GM18951 (cell line): ENCODE measurements around the gene HSPB3.
"Not testable (repeated sequence)": the region's sequence is repeated elsewhere in the genome, so short reads cannot be mapped to it uniquely, and the experiment has no call there.

Source experiments
- POLR2A ChIP-seq: IDR thresholded peaks from 4 replicates; pipeline ENCODE4 v1.6.1; 2011; ENCODE audit warnings: mild to moderate bottlenecking; ENCODE audit not compliant: insufficient read length, insufficient read depth; ENCODE audit errors: extremely low read depth
- in situ Hi-C: fragments of 300-500 bp; cut with MboI; formaldehyde crosslinking; loops from one replicate; pipeline ENCODE4 v1.12.0; 2022; ENCODE audit warnings: low sequenced_read_pairs, mixed read lengths, inconsistent platforms; ENCODE audit not compliant: unreplicated experiment

The HSPB3 gene

GRCh38 chr5:54469622-54470021, 14.1 kb downstream of the HSPB3 start:
- no peak for TF ChIP-seq POLR2A
- in situ Hi-C loops = no loop called here

GRCh38 chr5:54470128-54470527, 14.6 kb downstream of the HSPB3 start:
- no peak for TF ChIP-seq POLR2A

DNA sequence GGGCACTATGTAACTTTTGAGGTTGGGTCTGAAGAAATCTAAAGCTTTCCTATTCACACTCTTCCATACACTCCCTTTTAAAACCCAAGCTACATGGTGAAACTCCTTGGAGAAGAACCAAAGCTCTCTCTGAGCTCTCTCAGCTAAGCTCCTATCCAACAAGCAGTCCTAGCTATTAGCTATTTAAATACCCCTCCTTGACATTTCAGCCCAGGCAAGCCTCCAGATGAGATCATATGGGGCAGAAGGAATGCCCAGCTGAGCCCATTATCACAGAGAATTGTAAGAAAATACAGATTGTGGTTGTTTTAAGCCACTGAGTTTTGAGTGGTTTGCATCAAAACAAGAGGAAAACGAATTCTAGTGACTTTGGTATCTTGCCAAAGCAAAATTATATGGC, 15.2 kb downstream of the HSPB3 start:
- in situ Hi-C loops = no loop called here
- no peak for TF ChIP-seq POLR2A

More at GRCh38 chr5:54470128-54470527, 14.6 kb downstream of the HSPB3 start:
- in situ Hi-C loops = no loop called here

DNA sequence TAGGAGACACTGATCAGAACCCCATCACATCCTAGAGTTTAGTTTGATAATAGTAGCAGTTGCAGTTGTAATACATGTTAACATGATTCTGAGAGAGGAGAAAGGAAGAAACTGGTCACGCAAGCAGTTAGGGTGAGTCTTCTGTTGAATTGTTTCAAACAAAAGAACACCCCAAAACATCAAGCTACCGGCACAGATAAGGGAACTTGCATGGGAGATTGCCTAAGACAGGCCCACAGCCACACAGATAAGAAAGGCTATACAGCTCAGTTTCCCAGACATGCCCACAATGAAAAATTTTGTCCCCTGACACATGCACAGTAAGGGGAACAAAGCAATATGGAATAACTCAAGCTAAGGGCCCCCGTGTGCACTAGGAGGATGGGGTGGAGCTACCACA, 15.9 kb downstream of the HSPB3 start:
- TF ChIP-seq POLR2A = no peak
- in situ Hi-C loops = no loop called here

GRCh38 chr5:54476682-54477081, 21.2 kb downstream of the HSPB3 start:
- in situ Hi-C loops = no loop called here
- no peak for TF ChIP-seq POLR2A

- TF ChIP-seq POLR2A = no peak
- in situ Hi-C loops = no loop called here
Observed at GRCh38 chr5:54477941-54478478, 22.5 kb downstream of the HSPB3 start.

DNA sequence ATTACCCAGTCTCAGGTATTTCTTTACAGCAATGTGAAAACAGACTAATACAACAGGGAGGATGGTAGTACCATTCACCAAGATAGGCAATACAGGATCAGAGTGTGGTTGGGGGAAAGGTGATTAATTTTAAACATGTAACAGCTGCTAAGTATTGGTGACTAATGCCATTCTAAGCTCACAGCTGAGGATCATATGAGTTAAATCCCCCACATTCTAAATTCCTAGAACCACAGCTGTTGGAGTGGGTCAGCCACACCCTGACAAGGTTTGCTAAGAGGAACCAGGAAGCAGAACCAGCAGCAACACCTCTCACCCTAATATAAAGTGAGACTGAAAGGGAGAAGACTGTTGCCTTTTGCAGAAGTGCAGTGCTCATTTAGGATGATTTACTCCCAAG, 24.8 kb downstream of the HSPB3 start:
- in situ Hi-C loops = no loop called here
- TF ChIP-seq POLR2A = no peak

GRCh38 chr5:54484219-54484894, 28.9 kb downstream of the HSPB3 start:
- in situ Hi-C loops = no loop called here
- no peak for TF ChIP-seq POLR2A

GRCh38 chr5:54485659-54486058, 30.2 kb downstream of the HSPB3 start:
- in situ Hi-C loops = not testable (repeated sequence)

GRCh38 chr5:54489648-54489979, 34.1 kb downstream of the HSPB3 start:
- in situ Hi-C loops = not testable (repeated sequence)

- in situ Hi-C loops = no loop called here
- TF ChIP-seq POLR2A = no peak
Observed at GRCh38 chr5:54491326-54491725, 35.8 kb downstream of the HSPB3 start.

- in situ Hi-C loops = no loop called here
- no peak for TF ChIP-seq POLR2A
Observed at GRCh38 chr5:54492178-54492577, 36.7 kb downstream of the HSPB3 start.

DNA sequence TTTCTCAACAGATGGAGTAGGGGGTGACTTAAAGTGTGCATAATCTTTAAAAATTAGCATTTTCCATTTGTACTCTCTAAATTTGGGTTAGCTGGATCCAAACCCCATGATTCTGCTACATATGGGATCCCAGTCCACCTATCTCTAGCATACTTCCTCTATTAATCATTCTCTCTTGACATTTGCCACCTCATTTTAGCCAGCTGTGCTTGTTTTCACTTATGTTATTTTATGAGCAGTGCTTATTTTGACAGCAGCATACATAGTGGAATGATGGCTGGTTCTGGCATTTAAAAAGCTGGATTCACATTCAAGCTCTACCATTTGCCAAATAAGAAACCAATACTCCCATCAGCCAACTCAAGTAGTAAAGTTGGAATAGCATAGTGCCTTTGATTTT, 39.5 kb downstream of the HSPB3 start:
- no peak for TF ChIP-seq POLR2A

More for the DNA sequence above, 39.5 kb downstream of the HSPB3 start:
- in situ Hi-C loops = no loop called here
